MCF 10A (cell line): ENCODE results near the gene SLC25A52. TPM values are rescaled to one million over a fixed set of nuclear protein-coding genes. Genes with fewer than 3 reads are reported as not detected.
A peak's percentile ranks its signal among the peaks of the same experiment; 100 is the strongest.

ENCODE experiments used
- BruUV-seq: library from RNA; stranded (reverse); fragments of 400-500 nt; replicated peaks from 2 replicates; lab custom pipeline; 2021; lab: Mats Ljungman, UMichigan
- CTCF ChIA-PET: fragments of 300-600 bp; sonication (Branson Sonifier 250); formaldehyde crosslinking; extraction: SDS; loops from one replicate; lab custom pipeline; 2021; ENCODE audit warnings: antibody characterized with exemption, inconsistent platforms; lab: Yijun Ruan, JAX
- POLR2A ChIA-PET: fragments of 300-600, 350-650 bp; sonication (Branson Sonifier 250); formaldehyde crosslinking; extraction: SDS; loops from one replicate; lab custom pipeline; 2020; ENCODE audit warnings: antibody characterized with exemption, inconsistent platforms; lab: Yijun Ruan, JAX
- DNase-seq: peaks from one replicate; pipeline ENCODE4 v3.0.0-alpha.2; 2018; ENCODE audit not compliant: unreplicated experiment
- H3K27ac Mint-ChIP-seq: one replicate; pipeline ENCODE4 v1.8.0; 2022; ENCODE audit warnings: mild to moderate bottlenecking, low read depth, mixed read lengths; ENCODE audit not compliant: unreplicated experiment
- H3K27me3 Mint-ChIP-seq: one replicate; pipeline ENCODE4 v1.8.0; 2022; ENCODE audit warnings: mixed read lengths; ENCODE audit not compliant: insufficient read depth, unreplicated experiment
- H3K36me3 Mint-ChIP-seq: one replicate; pipeline ENCODE4 v1.8.0; 2022; ENCODE audit warnings: mild to moderate bottlenecking, moderate library complexity, mixed read lengths; ENCODE audit not compliant: insufficient read depth, unreplicated experiment
- H3K4me1 Mint-ChIP-seq: one replicate; pipeline ENCODE4 v1.8.0; 2022; ENCODE audit warnings: mixed read lengths; ENCODE audit not compliant: insufficient read depth, unreplicated experiment
- H3K4me3 Mint-ChIP-seq: one replicate; pipeline ENCODE4 v1.8.0; 2022; ENCODE audit warnings: mild to moderate bottlenecking, moderate library complexity, mixed read lengths; ENCODE audit not compliant: unreplicated experiment
- H3K9me3 Mint-ChIP-seq: one replicate; pipeline ENCODE4 v1.8.0; 2022; ENCODE audit warnings: mixed read lengths; ENCODE audit not compliant: unreplicated experiment
- CTCF ChIP-seq: fragments of 200-600 bp; IDR thresholded peaks from one replicate; pipeline ENCODE4 v1.8.0; 2022; ENCODE audit warnings: antibody characterized with exemption, mild to moderate bottlenecking; ENCODE audit not compliant: unreplicated experiment
- intact Hi-C: fragments of 100-400 bp; cut with micrococcal nuclease; formaldehyde crosslinking; loops from 2 replicates; pipeline ENCODE4 v1.14.1; 2022
- total RNA-seq: library from RNA; stranded (reverse); gene quantifications from 2 replicates; pipeline ENCODE4 v1.2.3, GENCODE V29; 2022

The SLC25A52 gene
- total RNA-seq, 1 experiment from 2014 or later, result not detected

DNA sequence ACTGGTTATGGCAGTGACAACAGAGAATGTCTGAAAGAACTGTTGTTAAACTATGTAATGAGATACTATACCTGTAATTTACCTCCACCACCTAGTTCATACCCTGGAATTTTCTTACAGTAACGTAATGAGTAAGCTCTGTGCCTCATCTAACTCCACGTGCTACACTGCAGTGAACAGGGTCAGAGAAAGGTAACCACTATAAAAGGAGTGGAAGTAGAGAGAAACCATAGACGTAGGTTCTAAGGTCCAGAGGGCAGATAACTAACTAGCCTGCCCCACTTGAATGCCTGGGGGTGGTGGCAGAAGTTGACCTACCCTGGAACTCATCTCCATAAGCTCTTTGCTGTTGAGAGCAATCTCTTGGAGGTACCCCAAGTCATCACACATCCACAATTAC is 44.3 kb downstream of the SLC25A52 start:
- BruUV-seq, result no TSS peak
- Mint-ChIP-seq H3K36me3 (peaks cover 6% of the 10 kb centered on the region), H3K27me3 (no peaks in the 10 kb centered on the region), H3K9me3 (no peaks in the 10 kb centered on the region), H3K4me1 (peaks cover 7% of the 10 kb centered on the region), H3K4me3 (no peak overlapping the region), H3K27ac (no peak overlapping the region)
- ChIA-PET CTCF (interaction anchor here (1.0 kb wide), 1 partner anchor 14 kb away, joined by 3 read pairs; no protein-coding TSS in a partner anchor), POLR2A (no interaction called here)
- no peak for TF ChIP-seq CTCF
- intact Hi-C loops, result no loop called here
- no peak for DNase-seq

DNA sequence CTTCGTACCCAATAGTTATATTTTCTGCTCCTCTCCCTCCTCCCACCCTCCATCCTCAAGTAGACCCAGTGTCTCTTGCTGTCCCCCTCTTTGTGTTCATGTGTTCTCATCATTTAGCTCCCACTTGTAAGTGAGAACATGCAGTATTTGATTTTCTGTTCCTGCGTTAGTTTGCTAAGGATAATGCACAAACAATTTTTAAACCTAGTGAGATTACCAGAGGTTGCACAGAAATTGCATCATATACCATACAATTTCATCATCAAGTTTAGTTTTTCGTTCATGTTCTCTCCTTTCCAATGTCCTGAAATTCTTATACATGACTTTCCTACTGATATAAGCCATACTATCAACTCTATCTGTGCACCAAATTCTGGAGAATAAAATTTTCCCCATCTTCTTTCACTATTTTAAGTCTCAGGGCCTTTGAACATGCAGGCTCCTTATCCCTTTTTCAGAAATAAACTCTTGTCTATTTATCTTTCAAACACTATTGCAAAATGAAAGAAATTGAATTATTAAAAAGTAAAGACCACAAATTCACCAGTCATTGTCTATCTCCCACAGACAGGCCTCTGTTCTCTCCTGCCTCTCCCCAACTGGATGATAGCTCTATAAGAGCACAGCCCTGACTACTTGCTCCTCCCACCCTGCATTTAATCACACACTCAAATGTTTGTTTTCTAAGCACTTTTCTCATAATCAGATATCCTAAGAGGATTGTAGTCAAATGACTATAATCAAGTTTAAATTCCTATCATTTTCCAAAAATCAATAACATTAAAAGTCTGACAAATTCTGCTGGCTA is 49.1 kb downstream of the SLC25A52 start:
- ChIA-PET POLR2A (interaction anchor here (0.6 kb wide), 1 partner anchor 11 kb away, joined by 5 read pairs; no protein-coding TSS in a partner anchor), CTCF (interaction anchor here (0.7 to 1.4 kb wide), 3 partner anchors 11 to 149 kb away, joined by 3 to 9 read pairs (median 3); no protein-coding TSS in a partner anchor)
- Mint-ChIP-seq H3K4me3 (no peak overlapping the region), H3K36me3 (peaks cover 6% of the 10 kb centered on the region), H3K4me1 (peaks cover 9% of the 10 kb centered on the region), H3K9me3 (no peaks in the 10 kb centered on the region), H3K27ac (peak overlapping the region; percentile 33), H3K27me3 (no peaks in the 10 kb centered on the region)
- no peak for TF ChIP-seq CTCF
- DNase-seq, result no peak
- BruUV-seq, result no TSS peak
- intact Hi-C loops, result no loop called here

DNA sequence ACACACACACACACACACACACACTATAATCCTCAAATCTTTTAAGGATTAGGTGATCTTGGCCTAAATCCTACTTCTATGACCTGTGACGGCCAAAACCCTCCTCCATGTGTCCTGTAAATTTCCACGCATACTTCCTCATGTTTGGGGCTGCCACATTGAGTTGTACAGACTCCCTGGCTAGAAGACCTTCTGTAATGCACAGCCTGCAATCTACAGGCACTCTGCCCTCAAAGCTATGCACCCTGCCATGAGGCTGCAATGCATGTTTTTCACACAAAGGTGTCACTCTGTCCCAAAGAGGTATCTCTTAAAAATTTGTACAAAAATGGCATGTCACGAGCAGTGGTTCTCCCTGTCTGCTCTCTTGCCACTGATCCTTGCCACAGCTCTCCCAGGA is 49.9 kb downstream of the SLC25A52 start:
- intact Hi-C loops, result no loop called here
- CTCF ChIA-PET, result interaction anchor here (0.9 to 1.4 kb wide), 2 partner anchors 12 to 148 kb away, joined by 3 to 9 read pairs; no protein-coding TSS in a partner anchor

More for the DNA sequence above, 49.9 kb downstream of the SLC25A52 start:
- Mint-ChIP-seq H3K4me3 (no peak overlapping the region), H3K27ac (no peak overlapping the region), H3K4me1 (peaks cover 9% of the 10 kb centered on the region), H3K9me3 (no peaks in the 10 kb centered on the region), H3K36me3 (peaks cover 3% of the 10 kb centered on the region), H3K27me3 (no peaks in the 10 kb centered on the region)
- TF ChIP-seq CTCF, result no peak
- DNase-seq, result peak; percentile 22
- no TSS peak for BruUV-seq
- POLR2A ChIA-PET, result no interaction called here

Other genes with a start within 250 kb of the SLC25A52 start
- not detected in 2 replicates for gene TTR, start 169.0 kb downstream of the SLC25A52 start, total RNA-seq
- gene B4GALT6, start 76.3 kb downstream of the SLC25A52 start, total RNA-seq, result 6.0 and 14.5 TPM in 2 replicates
- 29.0 and 33.9 TPM in 2 replicates for gene TRAPPC8, start 182.2 kb upstream of the SLC25A52 start, total RNA-seq